ENCODE data around the gene KIAA1217.

KIAA1217 gene

GRCh38 chr10:24574161-24574560 is 365.2 kb downstream of the KIAA1217 start:
- TF ChIP-seq REST (IDR thresholded peaks at IDR 0.05; ENCODE audit: insufficient read depth in 1 of 2, low read depth in 2 of 2, low read length in 2 of 2): no peak
- TF ChIP-seq SIN3A (IDR thresholded peaks at IDR 0.05; ENCODE audit: borderline replicate concordance, insufficient read depth, low read length): no peak
- no peak for TF ChIP-seq TAF1 (IDR thresholded peaks at IDR 0.05; ENCODE audit: borderline replicate concordance, insufficient read depth, low read length)
- no peak for TF ChIP-seq POLR2AphosphoS5 (IDR thresholded peaks at IDR 0.05; ENCODE audit: low read depth, low read length)
- TF ChIP-seq FOXP2 (optimal IDR thresholded peaks at IDR 0.05; ENCODE audit: borderline replicate concordance, extremely low read depth, extremely low read length, insufficient read depth): no peak

GRCh38 chr10:24574578-24575155 is 365.7 kb downstream of the KIAA1217 start:
- TF ChIP-seq FOXP2 (optimal IDR thresholded peaks at IDR 0.05; ENCODE audit: borderline replicate concordance, extremely low read depth, extremely low read length, insufficient read depth) (no peak), TAF1 (IDR thresholded peaks at IDR 0.05; ENCODE audit: borderline replicate concordance, insufficient read depth, low read length) (no peak), REST (IDR thresholded peaks at IDR 0.05; ENCODE audit: insufficient read depth in 1 of 2, low read depth in 2 of 2, low read length in 2 of 2) (no peak), SIN3A (IDR thresholded peaks at IDR 0.05; ENCODE audit: borderline replicate concordance, insufficient read depth, low read length) (no peak), POLR2AphosphoS5 (IDR thresholded peaks at IDR 0.05; ENCODE audit: low read depth, low read length) (no peak)

- TF ChIP-seq REST (IDR thresholded peaks at IDR 0.05; ENCODE audit: insufficient read depth in 1 of 2, low read depth in 2 of 2, low read length in 2 of 2) (no peak), SIN3A (IDR thresholded peaks at IDR 0.05; ENCODE audit: borderline replicate concordance, insufficient read depth, low read length) (no peak), TAF1 (IDR thresholded peaks at IDR 0.05; ENCODE audit: borderline replicate concordance, insufficient read depth, low read length) (no peak), POLR2AphosphoS5 (IDR thresholded peaks at IDR 0.05; ENCODE audit: low read depth, low read length) (no peak), FOXP2 (optimal IDR thresholded peaks at IDR 0.05; ENCODE audit: borderline replicate concordance, extremely low read depth, extremely low read length, insufficient read depth) (no peak)
Observed at GRCh38 chr10:24575481-24576002, 366.6 kb downstream of the KIAA1217 start.

GRCh38 chr10:24579448-24579847 is 370.5 kb downstream of the KIAA1217 start:
- no peak for TF ChIP-seq SIN3A (IDR thresholded peaks at IDR 0.05; ENCODE audit: borderline replicate concordance, insufficient read depth, low read length)
- no peak for TF ChIP-seq POLR2AphosphoS5 (IDR thresholded peaks at IDR 0.05; ENCODE audit: low read depth, low read length)
- TF ChIP-seq TAF1 (IDR thresholded peaks at IDR 0.05; ENCODE audit: borderline replicate concordance, insufficient read depth, low read length): no peak
- no peak for TF ChIP-seq REST (IDR thresholded peaks at IDR 0.05; ENCODE audit: insufficient read depth in 1 of 2, low read depth in 2 of 2, low read length in 2 of 2)
- TF ChIP-seq FOXP2 (optimal IDR thresholded peaks at IDR 0.05; ENCODE audit: borderline replicate concordance, extremely low read depth, extremely low read length, insufficient read depth): no peak

All from PFSK-1 (cell line).